Endothelial cell (in vitro differentiated cells): Measurements from ENCODE around the gene PI4KA. TPM values are rescaled to one million over a fixed set of nuclear protein-coding genes. Genes with fewer than 3 reads are reported as not detected.

Experiments used
- DNase-seq: peaks from one replicate; pipeline ENCODE4 v3.0.0; 2021; ENCODE audit warnings: low spot score
- H3K27ac Mint-ChIP-seq: one replicate; pipeline ENCODE4 v1.8.0; 2021; ENCODE audit warnings: mixed read lengths, inconsistent platforms; ENCODE audit not compliant: unreplicated experiment
- H3K27me3 Mint-ChIP-seq: one replicate; pipeline ENCODE4 v1.8.0; 2021; ENCODE audit warnings: mild to moderate bottlenecking, moderate library complexity, mixed read lengths, inconsistent platforms; ENCODE audit not compliant: unreplicated experiment
- H3K36me3 Mint-ChIP-seq: one replicate; pipeline ENCODE4 v1.8.0; 2021; ENCODE audit warnings: mild to moderate bottlenecking, low read depth, mixed read lengths, inconsistent platforms; ENCODE audit not compliant: unreplicated experiment
- H3K4me1 Mint-ChIP-seq: one replicate; pipeline ENCODE4 v1.8.0; 2021; ENCODE audit warnings: mild to moderate bottlenecking, mixed read lengths, inconsistent platforms; ENCODE audit not compliant: unreplicated experiment
- H3K4me3 Mint-ChIP-seq: one replicate; pipeline ENCODE4 v1.8.0; 2021; ENCODE audit warnings: mild to moderate bottlenecking, mixed read lengths, inconsistent platforms; ENCODE audit not compliant: unreplicated experiment
- H3K9me3 Mint-ChIP-seq: one replicate; pipeline ENCODE4 v1.8.0; 2021; ENCODE audit warnings: mixed read lengths, inconsistent platforms; ENCODE audit not compliant: unreplicated experiment
- CTCF ChIP-seq: fragments of 200-600 bp; sonication (generic); IDR thresholded peaks from one replicate; pipeline ENCODE4 v1.5.0; 2021; ENCODE audit warnings: antibody characterized with exemption; ENCODE audit not compliant: unreplicated experiment
- total RNA-seq: library from RNA; stranded (reverse); fragmentation: NEBNext Ultra II Directional; extraction: Animal tissue kit (Norgen Biotek cat#: 25700); gene quantifications from one replicate; pipeline ENCODE4 v1.2.1, GENCODE V29; 2021; ENCODE audit not compliant: unreplicated experiment

Gene PI4KA
- total RNA-seq, 1 donor from 2014 or later, result 65.3 TPM

GRCh38 chr22:20890975-20891374 lies 32.4 kb upstream of the PI4KA start:
- Mint-ChIP-seq H3K9me3 (no peaks in the 10 kb centered on the region), H3K36me3 (peaks cover 14% of the 10 kb centered on the region), H3K27me3 (no peaks in the 10 kb centered on the region), H3K4me3 (no peak overlapping the region), H3K27ac (no peak overlapping the region), H3K4me1 (no peaks in the 10 kb centered on the region)
- TF ChIP-seq CTCF, result no peak
- no peak for DNase-seq

- TF ChIP-seq CTCF, result no peak
- no peak for DNase-seq
- Mint-ChIP-seq H3K36me3 (peaks cover 14% of the 10 kb centered on the region), H3K4me1 (no peaks in the 10 kb centered on the region), H3K27ac (no peak overlapping the region), H3K9me3 (no peaks in the 10 kb centered on the region), H3K4me3 (no peak overlapping the region), H3K27me3 (no peaks in the 10 kb centered on the region)
Observed at GRCh38 chr22:20889904-20890540, 31.4 kb upstream of the PI4KA start.

GRCh38 chr22:20889025-20889704 lies 30.6 kb upstream of the PI4KA start:
- H3K4me3 Mint-ChIP-seq, result no peak overlapping the region
- TF ChIP-seq CTCF, result no peak
- H3K4me1 Mint-ChIP-seq, result no peaks in the 10 kb centered on the region
- no peaks in the 10 kb centered on the region for H3K9me3 Mint-ChIP-seq
- peaks cover 18% of the 10 kb centered on the region for H3K36me3 Mint-ChIP-seq
- H3K27ac Mint-ChIP-seq, result no peak overlapping the region
- H3K27me3 Mint-ChIP-seq, result no peaks in the 10 kb centered on the region
- no peak for DNase-seq

GRCh38 chr22:20887375-20887774 lies 28.8 kb upstream of the PI4KA start:
- no peak for DNase-seq
- Mint-ChIP-seq H3K4me3 (peak overlapping the region; percentile 51), H3K27ac (no peak overlapping the region), H3K27me3 (no peaks in the 10 kb centered on the region), H3K36me3 (peaks cover 24% of the 10 kb centered on the region), H3K4me1 (no peaks in the 10 kb centered on the region), H3K9me3 (no peaks in the 10 kb centered on the region)
- no peak for TF ChIP-seq CTCF
